GM12864 (cell line): ENCODE data around the gene INSYN2B.

Source experiments
- DNase-seq: peaks from one replicate; pipeline ENCODE4 v3.0.0-alpha.2; 2011; ENCODE audit warnings: low read depth
- H3K4me3 ChIP-seq: 2 replicates; pipeline ENCODE4 v1.5.1; 2011; ENCODE audit warnings: mild to moderate bottlenecking, low read depth, low read length, control low read depth
- CTCF ChIP-seq: IDR thresholded peaks from 2 replicates; pipeline ENCODE4 v1.5.1; 2011; ENCODE audit warnings: low read depth, mild to moderate bottlenecking, moderate library complexity, low read length, control low read depth, inconsistent platforms; ENCODE audit errors: missing control alignments

INSYN2B gene

GRCh38 chr5:169923988-169924387, 56.3 kb downstream of the INSYN2B start:
- H3K4me3 ChIP-seq: no peak overlapping the region
- DNase-seq: no peak
- TF ChIP-seq CTCF: no peak

GRCh38 chr5:169922474-169922873, 57.8 kb downstream of the INSYN2B start:
- TF ChIP-seq CTCF: no peak
- DNase-seq: no peak
- H3K4me3 ChIP-seq: no peak overlapping the region

GRCh38 chr5:169921949-169922348, 58.3 kb downstream of the INSYN2B start:
- no peak for DNase-seq
- no peak for TF ChIP-seq CTCF

GRCh38 chr5:169921384-169921783, 58.9 kb downstream of the INSYN2B start:
- H3K4me3 ChIP-seq: no peak overlapping the region
- no peak for DNase-seq
- TF ChIP-seq CTCF: no peak

More at GRCh38 chr5:169921949-169922348, 58.3 kb downstream of the INSYN2B start:
- H3K4me3 ChIP-seq: no peak overlapping the region

GRCh38 chr5:169920474-169920873, 59.8 kb downstream of the INSYN2B start:
- H3K4me3 ChIP-seq: no peak overlapping the region
- DNase-seq: no peak
- TF ChIP-seq CTCF: no peak

- H3K4me3 ChIP-seq: no peak overlapping the region
- no peak for DNase-seq
- TF ChIP-seq CTCF: no peak
Observed at GRCh38 chr5:169918228-169918627, 62.1 kb downstream of the INSYN2B start.

GRCh38 chr5:169917500-169917899, 62.8 kb downstream of the INSYN2B start:
- DNase-seq: no peak
- TF ChIP-seq CTCF: no peak

More at GRCh38 chr5:169917500-169917899, 62.8 kb downstream of the INSYN2B start:
- no peak overlapping the region for H3K4me3 ChIP-seq
